Measurements from ENCODE around the gene CCNB1. TPM values are rescaled to one million over a fixed set of nuclear protein-coding genes. Genes with fewer than 3 reads are reported as not detected.
"Not testable (repeated sequence)": the region's sequence is repeated elsewhere in the genome, so short reads cannot be mapped to it uniquely, and the experiment has no call there.

The CCNB1 gene
- total RNA-seq, 2 donors from 2014 or later: 1.6 to 4.9 TPM

DNA sequence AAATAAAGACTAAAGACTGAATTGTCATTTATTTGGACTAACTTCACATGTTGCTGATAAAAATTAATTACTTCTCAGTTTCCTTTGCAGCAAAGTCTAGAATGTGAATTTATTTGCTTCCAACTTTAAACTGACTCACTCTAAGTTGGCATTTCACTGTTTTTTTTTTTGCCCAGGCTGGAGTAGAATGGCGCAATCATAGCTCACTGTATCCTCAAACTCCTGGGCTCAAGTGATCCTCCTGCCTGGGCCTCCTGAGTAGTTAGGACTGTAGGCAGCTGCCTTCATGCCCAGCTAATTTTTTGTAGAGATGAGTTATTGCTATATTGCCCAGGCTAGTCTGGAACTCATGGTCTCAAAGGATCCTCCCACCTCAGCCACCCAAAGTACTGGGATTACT, 3.5 kb downstream of the CCNB1 start:
- no peak for TF ChIP-seq POLR2A (IDR thresholded peaks at IDR 0.05)
- DNase-seq: no peak
- no peak for ATAC-seq
- whole genome bisulfite sequencing, 2 donors: 100% methylated on average over 1 of the region's 1 CpG
- Histone ChIP-seq H3K9me3 (no peaks in the 10 kb centered on the region), H3K4me3 (no peak overlapping the region), H3K4me1 (peaks cover 15% of the 10 kb centered on the region), H3K36me3 (replicated peaks in 1 of 2; ENCODE audit: insufficient read depth in 1 of 2, low read depth in 2 of 2) (no peaks in the 10 kb centered on the region), H3K27me3 (no peaks in the 10 kb centered on the region), H3K27ac (no peak overlapping the region)
- intact Hi-C loops (cut with DNase I): no loop called here

DNA sequence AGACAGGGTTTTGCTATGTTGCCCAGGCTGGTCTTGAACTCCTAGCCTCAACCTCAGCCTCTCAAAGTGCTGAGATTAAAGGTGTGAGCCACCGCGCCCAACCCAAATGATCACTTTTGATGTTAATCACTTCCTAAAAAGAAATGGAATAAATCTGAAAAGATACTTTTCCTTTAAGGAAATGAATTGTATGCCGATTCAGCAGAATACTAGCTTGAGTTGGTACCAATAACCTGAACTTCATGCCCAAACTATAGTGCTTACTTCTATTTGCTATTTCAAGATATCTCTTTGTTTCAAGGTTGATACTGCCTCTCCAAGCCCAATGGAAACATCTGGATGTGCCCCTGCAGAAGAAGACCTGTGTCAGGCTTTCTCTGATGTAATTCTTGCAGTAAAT, 4.0 kb downstream of the CCNB1 start:
- DNase-seq (no peak), ATAC-seq (no peak)

DNA sequence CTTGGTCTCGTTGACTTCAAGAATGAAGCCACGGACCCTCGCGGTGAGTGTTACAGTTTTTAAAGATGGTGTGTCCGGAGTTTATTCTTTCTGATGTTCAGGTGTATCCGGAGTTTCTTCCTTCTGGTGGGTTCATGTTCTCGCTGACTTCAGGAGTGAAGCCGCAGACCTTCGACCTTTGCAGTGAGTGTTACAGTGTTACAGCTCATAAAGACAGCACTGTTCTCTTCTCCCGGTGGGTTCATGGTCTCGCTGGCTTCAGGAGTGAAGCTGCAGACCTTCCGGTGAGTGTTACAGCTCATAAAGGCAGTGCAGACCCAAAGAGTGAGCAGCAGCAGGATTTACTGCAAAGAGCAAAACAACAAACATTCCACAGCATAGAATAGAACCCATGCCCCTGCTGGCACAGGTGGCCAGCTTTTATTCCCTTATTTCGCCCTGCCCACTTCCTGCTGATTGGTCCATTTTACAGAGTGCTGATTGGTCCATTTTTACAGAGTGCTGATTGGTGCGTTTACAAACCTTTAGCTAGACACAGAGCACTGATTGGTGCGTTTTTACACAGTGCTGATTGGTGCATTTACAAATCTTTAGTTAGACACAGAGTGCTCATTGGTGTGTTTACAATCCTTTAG, 14.8 kb downstream of the CCNB1 start:
- DNase-seq; intact Hi-C loops (cut with DNase I); H3K9me3 ChIP-seq; ATAC-seq; H3K27ac ChIP-seq; H3K27me3 ChIP-seq; H3K36me3 ChIP-seq (replicated peaks in 1 of 2; ENCODE audit: insufficient read depth in 1 of 2, low read depth in 2 of 2); H3K4me3 ChIP-seq; H3K4me1 ChIP-seq: not testable (repeated sequence)
- 83 to 93% methylated on average over 13 to 15 of the region's 15 CpGs for WGBS, 2 donors

More for the DNA sequence above, 4.0 kb downstream of the CCNB1 start:
- Histone ChIP-seq H3K4me3 (no peak overlapping the region), H3K27ac (no peak overlapping the region), H3K9me3 (no peaks in the 10 kb centered on the region), H3K4me1 (peaks cover 14% of the 10 kb centered on the region), H3K36me3 (replicated peaks in 1 of 2; ENCODE audit: insufficient read depth in 1 of 2, low read depth in 2 of 2) (no peaks in the 10 kb centered on the region), H3K27me3 (no peaks in the 10 kb centered on the region)
- TF ChIP-seq, protein P1, sequence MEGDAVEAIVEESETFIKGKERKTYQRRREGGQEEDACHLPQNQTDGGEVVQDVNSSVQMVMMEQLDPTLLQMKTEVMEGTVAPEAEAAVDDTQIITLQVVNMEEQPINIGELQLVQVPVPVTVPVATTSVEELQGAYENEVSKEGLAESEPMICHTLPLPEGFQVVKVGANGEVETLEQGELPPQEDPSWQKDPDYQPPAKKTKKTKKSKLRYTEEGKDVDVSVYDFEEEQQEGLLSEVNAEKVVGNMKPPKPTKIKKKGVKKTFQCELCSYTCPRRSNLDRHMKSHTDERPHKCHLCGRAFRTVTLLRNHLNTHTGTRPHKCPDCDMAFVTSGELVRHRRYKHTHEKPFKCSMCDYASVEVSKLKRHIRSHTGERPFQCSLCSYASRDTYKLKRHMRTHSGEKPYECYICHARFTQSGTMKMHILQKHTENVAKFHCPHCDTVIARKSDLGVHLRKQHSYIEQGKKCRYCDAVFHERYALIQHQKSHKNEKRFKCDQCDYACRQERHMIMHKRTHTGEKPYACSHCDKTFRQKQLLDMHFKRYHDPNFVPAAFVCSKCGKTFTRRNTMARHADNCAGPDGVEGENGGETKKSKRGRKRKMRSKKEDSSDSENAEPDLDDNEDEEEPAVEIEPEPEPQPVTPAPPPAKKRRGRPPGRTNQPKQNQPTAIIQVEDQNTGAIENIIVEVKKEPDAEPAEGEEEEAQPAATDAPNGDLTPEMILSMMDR (IDR thresholded peaks at IDR 0.05): no peak
- no peak for TF ChIP-seq POLR2A (IDR thresholded peaks at IDR 0.05)
- 88 to 91% methylated on average over 3 of the region's 3 CpGs for WGBS, 2 donors
- intact Hi-C loops (cut with DNase I): no loop called here

DNA sequence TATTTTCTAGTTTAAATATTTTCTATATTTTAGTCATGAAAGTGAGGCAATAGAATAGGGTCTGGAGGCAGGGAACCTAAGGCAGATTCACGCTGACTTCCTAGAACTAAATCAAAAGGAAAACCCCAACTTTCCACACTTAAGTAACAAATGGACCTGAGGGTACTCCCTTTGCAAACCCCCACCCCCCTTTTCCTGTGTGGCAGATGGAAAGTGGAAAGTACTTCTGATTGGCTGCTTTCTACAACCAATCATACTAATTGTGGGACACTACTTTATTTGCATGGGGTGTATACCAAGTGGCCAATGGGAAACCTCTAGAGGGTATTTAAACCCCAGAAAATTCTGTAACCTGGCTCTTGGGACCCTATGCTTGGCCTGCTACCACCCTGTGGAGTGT, 17.7 kb downstream of the CCNB1 start:
- TF ChIP-seq POLR2A (IDR thresholded peaks at IDR 0.05): no peak
- TF ChIP-seq, protein P1 (IDR thresholded peaks at IDR 0.05): no peak
- Histone ChIP-seq H3K4me1 (peaks cover 10% of the 10 kb centered on the region), H3K27me3 (no peaks in the 10 kb centered on the region), H3K27ac (no peak overlapping the region), H3K9me3 (no peaks in the 10 kb centered on the region), H3K36me3 (replicated peaks in 1 of 2; ENCODE audit: insufficient read depth in 1 of 2, low read depth in 2 of 2) (no peaks in the 10 kb centered on the region), H3K4me3 (no peak overlapping the region)
- intact Hi-C loops (cut with DNase I): no loop called here
- WGBS, 2 donors: 90 to 94% methylated on average over 1 of the region's 1 CpG
- ATAC-seq (no peak), DNase-seq (no peak)

DNA sequence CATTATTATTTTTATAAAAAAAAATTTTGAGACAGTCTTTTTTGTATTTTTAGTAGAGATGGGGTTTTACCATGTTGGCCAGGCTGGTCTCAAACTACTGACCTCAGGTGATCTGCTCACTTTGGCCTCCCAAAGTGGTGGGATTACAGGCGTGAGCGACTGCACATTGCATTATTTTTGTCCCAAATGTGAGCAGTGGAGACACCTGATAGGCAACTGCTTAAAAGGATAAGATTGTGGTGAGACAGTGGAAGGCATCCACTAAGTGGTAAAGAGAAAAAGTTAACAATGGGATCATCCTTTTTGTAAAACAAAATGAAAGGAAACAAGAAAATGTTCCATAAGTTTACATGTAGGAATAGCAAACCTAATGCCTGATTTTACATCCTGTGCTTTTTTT, 20.4 kb downstream of the CCNB1 start:
- DNase-seq: no peak
- 91 to 93% methylated on average over 2 of the region's 2 CpGs for WGBS, 2 donors

More for the DNA sequence above, 20.4 kb downstream of the CCNB1 start:
- Histone ChIP-seq H3K27me3 (no peaks in the 10 kb centered on the region), H3K36me3 (replicated peaks in 1 of 2; ENCODE audit: insufficient read depth in 1 of 2, low read depth in 2 of 2) (no peaks in the 10 kb centered on the region), H3K27ac (no peak overlapping the region), H3K4me1 (peaks cover 17% of the 10 kb centered on the region), H3K9me3 (no peaks in the 10 kb centered on the region), H3K4me3 (no peak overlapping the region)
- ATAC-seq: no peak
- TF ChIP-seq POLR2A (IDR thresholded peaks at IDR 0.05): no peak
- TF ChIP-seq, protein P1 (IDR thresholded peaks at IDR 0.05): no peak
- intact Hi-C loops (cut with DNase I): no loop called here
